HK-2 (cell line): ENCODE measurements around the gene PPP4R3B.
"Not testable (repeated sequence)": the region's sequence is repeated elsewhere in the genome, so short reads cannot be mapped to it uniquely, and the experiment has no call there.

Experiments used
- DNase-seq: peaks from one replicate; pipeline ENCODE4 v3.0.0-alpha.2; 2018; ENCODE audit not compliant: unreplicated experiment

PPP4R3B gene

GRCh38 chr2:55595536-55595935 is 21.9 kb downstream of the PPP4R3B start:
- DNase-seq, result no peak

DNA sequence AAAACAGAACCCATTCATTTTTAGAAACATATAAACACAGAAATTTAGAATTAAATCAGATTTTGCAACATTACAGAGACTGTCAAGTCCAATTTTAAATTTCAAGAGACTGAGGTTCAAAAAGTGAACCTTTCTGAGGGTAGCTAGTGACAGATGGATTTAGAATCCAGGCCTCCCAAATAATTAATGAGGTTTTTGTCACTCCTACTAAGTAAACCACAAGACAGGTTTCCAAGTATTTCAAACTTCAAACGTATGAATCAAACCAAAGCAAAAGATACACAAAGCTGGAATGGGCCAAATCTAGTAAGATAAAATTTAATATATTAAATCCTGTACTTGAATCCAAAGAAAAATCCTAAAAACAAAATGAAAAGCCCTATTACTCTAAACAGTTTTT is 25.3 kb downstream of the PPP4R3B start:
- DNase-seq, result no peak

DNA sequence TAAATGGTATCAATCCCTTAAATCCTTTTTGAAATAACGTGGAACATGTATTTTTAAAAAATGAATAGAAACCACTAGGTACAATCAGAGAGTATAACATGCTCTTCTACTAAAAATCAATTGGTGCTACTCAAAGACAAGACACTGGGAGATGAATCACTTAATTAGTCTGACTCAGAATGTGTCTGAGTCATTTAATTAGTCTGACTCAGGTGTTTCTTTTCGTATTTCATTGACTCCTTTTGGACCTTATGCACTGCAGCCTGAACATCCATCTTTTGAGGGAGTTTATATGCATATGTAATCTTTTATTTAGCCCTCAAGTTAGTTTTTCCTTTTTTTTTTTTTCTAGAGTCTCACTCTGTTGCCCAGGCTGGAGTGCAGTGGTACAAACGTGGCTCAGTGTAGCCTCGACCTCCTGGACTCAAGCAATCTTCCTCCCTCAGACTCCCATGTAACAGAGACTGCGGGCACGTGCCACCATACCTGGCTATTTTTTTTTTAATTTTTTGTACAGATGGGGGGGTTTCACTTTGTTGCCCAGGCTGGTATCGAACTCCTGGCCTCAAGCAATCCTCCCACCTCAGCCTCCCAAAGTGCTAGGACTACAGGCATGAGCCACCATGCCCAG is 26.5 kb downstream of the PPP4R3B start:
- DNase-seq, result no peak

DNA sequence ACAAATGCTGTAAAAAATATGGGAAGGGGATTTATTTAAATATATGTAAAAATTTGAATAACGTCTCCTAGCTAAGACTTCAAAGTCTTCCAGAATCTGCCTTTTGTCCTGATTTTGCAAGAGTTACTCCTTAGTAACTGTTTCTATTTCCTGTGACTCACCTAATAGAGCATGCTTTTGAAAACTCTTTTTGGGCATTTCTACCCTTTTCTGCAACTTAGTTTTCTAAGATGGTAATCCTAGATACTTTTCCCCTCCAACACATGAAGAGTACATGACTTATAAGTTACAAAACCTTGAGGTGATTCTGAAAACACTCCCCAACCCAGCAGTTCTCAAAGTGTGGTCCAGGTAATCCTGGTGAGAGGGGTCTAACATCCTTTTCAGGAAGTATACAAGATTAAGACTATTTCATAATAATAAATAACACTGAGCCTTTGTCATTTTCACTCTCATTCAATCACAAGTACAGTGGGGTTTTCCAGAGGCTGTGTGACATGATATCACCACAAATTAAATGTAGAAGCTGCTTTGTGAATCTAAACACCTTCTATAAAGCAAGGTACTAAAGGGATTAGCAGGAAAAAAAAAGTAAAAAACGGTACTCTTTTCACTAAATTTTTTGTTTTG is 31.9 kb downstream of the PPP4R3B start:
- DNase-seq, result no peak

DNA sequence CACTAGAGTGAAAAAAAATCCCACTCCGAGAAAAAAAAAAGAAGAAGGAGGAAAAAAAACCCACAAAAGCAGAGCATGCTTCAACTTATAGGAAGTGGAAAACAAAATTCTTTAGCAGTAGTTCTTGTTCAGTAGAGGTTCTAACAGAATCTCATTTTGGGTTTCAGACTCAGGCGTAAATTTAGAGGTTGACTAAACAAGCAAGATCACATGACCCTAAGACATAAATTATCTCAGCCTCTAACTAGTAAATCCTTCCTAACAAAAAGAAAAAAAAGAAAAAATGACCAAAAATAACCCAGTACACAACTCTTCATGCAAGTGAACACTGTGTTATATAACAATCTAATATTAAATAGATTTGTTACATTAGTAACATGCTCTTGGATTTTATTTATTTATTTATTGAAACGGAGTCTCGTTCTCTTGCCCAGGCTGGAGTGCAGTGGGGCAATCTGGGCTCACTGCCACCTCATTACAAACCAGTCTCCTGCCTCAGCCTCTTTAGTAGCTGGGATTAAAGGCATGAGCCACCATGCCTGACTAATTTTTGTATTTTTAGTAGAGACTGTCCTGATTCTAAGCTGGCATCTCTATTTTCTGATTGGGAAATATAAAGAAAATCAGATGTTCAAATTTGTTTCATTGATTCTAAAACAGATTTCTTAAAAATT is 35.4 kb downstream of the PPP4R3B start:
- no peak for DNase-seq

- no peak for DNase-seq
Observed at GRCh38 chr2:55581435-55581834, 36.0 kb downstream of the PPP4R3B start.

DNA sequence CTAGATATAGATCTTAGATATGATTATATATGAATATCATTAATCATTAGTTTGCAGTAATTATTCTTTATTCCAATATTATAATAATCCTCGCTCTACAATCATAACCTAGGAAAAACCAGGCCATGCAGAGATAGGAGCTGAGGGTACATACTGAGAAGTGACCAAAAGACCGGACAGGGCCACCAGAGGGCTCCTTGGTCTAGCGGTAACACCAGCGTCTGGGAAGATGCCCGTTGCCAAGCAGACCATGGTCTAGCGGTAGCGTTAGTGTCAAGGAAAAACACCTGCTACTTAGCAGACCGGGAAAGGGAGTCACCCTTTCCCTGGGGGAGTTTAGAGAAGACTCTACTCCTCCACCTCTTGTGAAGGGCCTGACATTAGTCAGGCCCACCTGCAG is 48.4 kb downstream of the PPP4R3B start:
- DNase-seq, result not testable (repeated sequence)

GRCh38 chr2:55567298-55567697 is 50.1 kb downstream of the PPP4R3B start:
- DNase-seq, result no peak

GRCh38 chr2:55565613-55566012 is 51.8 kb downstream of the PPP4R3B start:
- DNase-seq, result no peak

DNA sequence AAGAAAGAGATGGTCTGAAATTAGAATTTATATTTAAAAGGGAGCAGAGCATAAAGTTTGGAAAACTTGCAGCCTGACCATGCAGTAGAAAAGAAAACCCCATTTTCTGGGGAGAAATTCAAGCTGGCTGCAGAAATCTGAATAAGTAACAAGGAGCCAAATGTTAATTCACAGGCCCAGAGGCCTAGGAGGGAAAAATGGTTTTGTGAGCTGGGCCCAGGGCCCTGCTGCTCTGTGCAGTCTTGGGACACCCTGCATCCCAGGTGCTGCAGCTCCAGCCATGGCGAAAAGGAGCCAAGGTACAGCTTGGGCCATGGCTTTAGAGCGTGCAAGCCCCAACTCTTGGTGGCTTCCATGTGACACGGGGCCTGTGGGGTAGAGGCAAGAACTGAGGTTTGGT is 56.6 kb downstream of the PPP4R3B start:
- DNase-seq, result no peak

GRCh38 chr2:55556809-55557208 is 60.6 kb downstream of the PPP4R3B start:
- peak; percentile 6 for DNase-seq

GRCh38 chr2:55555977-55556376 is 61.4 kb downstream of the PPP4R3B start:
- DNase-seq, result no peak

DNA sequence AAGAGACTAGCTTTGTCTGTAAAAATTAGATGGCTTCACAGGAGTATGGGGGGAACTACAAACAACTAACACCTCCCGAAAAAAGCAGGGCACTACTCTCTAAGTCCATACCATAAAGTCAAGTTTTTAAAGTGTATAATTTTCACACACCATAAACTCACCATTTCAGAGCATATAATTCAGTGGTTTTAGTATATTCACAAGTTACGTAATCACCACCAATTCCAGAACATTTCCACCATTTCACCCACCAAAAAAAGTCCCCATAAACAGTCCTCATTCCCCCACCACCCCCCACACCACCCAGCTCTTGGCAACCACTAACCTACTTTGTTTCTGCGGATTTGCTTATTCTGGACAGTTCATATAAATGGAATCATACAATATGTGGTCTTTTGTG is 64.1 kb downstream of the PPP4R3B start:
- no peak for DNase-seq

- no peak for DNase-seq
Observed at GRCh38 chr2:55550368-55551102, 66.9 kb downstream of the PPP4R3B start.

GRCh38 chr2:55547679-55548078 is 69.7 kb downstream of the PPP4R3B start:
- DNase-seq, result not testable (repeated sequence)

DNA sequence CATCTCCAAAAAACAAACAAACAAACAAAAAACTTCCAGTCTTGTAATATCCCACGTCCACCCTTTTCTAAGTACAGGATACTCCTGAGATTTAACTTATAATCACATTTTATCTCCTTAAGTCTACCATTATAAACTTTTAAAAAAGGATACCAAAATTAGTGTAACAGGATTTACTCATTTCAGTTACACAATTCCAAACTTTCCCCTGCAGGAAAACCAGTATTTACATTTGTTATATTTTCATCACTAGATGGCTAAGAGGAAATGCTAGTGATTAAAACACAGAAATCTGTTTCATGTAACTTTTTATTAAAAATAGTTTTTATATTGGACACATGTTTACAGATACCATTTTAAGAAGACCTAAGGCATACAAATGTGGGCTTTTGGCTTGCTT is 70.4 kb downstream of the PPP4R3B start:
- no peak for DNase-seq

DNA sequence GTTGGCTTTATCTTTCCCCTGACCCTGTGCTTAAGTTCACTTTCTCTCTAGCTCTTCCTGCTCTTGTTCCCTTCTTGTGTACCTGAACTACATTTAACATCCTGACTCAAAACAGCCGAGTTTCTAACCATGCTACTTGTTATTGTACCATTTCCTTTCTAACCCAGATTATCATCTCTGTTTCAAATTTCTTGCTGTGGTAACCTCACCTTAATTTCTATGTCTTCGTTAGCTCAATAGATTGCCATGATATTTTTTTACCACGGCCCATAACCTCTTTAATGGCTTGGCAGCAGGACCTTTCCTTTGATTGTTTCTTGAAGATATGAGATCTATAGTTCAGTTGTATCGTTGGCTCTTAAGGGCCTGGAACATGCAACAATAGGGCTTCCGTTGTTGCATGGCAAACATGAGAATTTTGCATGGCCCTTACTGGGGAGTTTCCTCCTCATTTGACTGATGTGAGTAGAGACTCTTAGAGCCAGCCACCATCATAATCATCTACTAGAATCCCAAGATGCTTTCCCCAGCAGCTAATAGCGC is 86.8 kb downstream of the PPP4R3B start:
- DNase-seq, result no peak

DNA sequence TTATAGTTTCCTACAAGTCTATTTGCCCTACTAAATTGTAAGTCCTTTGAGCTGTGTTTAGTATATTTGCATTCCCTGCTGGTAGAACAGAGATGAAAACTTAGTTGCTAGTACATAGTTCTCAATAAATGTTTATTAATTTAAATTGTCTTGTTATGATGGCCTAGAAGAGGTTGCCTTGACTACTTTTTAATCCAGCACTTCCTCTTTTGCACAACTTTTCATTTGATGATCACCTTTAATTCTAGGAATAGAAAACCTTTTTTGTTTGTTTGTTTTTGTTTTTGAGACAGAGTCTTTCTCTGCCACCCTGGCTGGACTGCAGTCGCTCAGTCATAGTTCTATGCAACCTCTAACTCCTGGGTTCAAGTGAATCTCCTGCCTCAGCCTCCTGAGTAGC is 91.2 kb downstream of the PPP4R3B start:
- no peak for DNase-seq

- DNase-seq, result no peak
Observed at GRCh38 chr2:55524884-55525437, 92.5 kb downstream of the PPP4R3B start.

DNA sequence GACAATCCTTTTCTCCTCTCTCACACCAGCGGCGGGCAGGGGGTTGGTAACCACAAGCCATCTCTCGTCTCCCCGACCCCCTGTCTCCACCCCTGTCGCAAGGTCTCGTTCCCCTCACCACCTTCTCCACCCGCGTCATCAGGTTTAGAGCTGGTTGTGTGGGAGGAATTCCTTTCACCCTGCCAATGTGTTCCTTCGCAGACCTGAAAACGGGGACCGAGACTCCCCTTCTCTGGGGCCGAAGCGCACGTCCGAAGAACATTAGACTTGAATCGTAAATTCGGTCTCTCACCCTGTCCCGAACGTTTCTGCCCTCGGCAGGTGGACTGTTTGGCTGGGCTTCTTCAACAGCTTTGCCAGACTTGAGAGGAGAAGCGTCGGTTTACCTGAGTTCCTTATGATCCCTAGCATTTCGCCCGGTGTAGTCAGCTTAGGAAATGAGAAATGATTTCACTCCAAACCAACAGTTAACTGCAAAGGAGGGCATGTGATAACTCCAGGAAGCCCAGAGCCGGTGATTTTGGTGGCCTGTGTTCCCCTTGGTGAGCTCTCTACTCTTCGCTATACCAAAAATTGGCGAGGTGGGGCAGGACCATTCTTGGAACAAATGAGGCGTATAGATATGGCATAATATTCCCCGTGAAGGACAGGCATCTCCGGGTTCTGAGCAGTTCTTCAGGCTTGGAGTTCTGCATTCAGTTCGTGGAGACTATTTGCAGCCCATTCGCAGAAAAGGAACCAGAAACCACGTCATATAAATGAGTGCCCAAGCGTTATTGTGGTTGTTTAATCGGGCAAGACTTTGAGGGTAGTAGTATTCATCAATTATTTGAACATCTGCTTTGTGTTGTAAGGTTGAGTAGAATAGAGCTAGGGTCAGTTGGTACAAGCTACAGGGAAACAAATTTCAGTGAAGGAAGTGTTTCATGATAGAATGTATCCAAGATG is 97.2 kb downstream of the PPP4R3B start:
- DNase-seq, result no peak

- no peak for DNase-seq
Observed at GRCh38 chr2:55518841-55519165, 98.6 kb downstream of the PPP4R3B start.
